Endothelial cell of umbilical vein (primary cell): ENCODE measurements around the gene GRK5. TPM values are rescaled to one million over a fixed set of nuclear protein-coding genes. Genes with fewer than 3 reads are reported as not detected.

Experiments used
- BruUV-seq: library from RNA; stranded (reverse); fragments of 400-500 nt; replicated peaks from 2 replicates; lab custom pipeline; 2021; lab: Mats Ljungman, UMichigan
- CTCF ChIA-PET: fragments of 300-600, 350-600 bp; sonication (Branson Sonifier 250); formaldehyde crosslinking; loops from one replicate; lab custom pipeline; 2021; ENCODE audit warnings: antibody characterized with exemption, inconsistent platforms; lab: Charles Lee
- POLR2A ChIA-PET: fragments of 300-600, 350-600 bp; sonication (Branson Sonifier 250); formaldehyde crosslinking; loops from one replicate; lab custom pipeline; 2021; ENCODE audit warnings: antibody characterized with exemption, inconsistent platforms; lab: Charles Lee
- DNase-seq: peaks from one replicate; pipeline ENCODE4 v3.0.0-alpha.2; 2011; ENCODE audit warnings: low read depth, low spot score
- FAIRE-seq: peaks from 2 replicates; lab custom pipeline; 2011; peaks lifted over from hg19 to GRCh38; lab: Jason Lieb, UNC
- H2AFZ ChIP-seq: 2 replicates; pipeline ENCODE4 v1.6.0; 2012; ENCODE audit warnings: low read depth, low read length, control low read depth, inconsistent platforms
- H3K27ac ChIP-seq: 2 replicates; pipeline ENCODE4 v1.5.1; 2011; ENCODE audit warnings: low read depth, mild to moderate bottlenecking, control low read depth, low read length, moderate library complexity; ENCODE audit not compliant: insufficient read depth
- H3K27me3 ChIP-seq, 2 experiments: 2 replicates each; pipeline versions ENCODE4 v1.6.0 to v1.6.1; 2011; ENCODE audit warnings: low read length in 2 of 2, mixed read lengths in 1 of 2; ENCODE audit not compliant: control insufficient read depth in 2 of 2, insufficient read depth in 2 of 2
- H3K36me3 ChIP-seq, 2 experiments: 2 replicates in 1 of 2; 3 replicates in 1 of 2; pipeline ENCODE4 v1.5.1; 2011; ENCODE audit warnings: low read length in 2 of 2, mild to moderate bottlenecking in 1 of 2, moderate library complexity in 1 of 2; ENCODE audit not compliant: control insufficient read depth in 2 of 2, insufficient read depth in 2 of 2; ENCODE audit errors: extremely low read depth in 1 of 2
- H3K4me1 ChIP-seq: 3 replicates; pipeline ENCODE4 v1.5.1; 2011; ENCODE audit warnings: mild to moderate bottlenecking, low read length; ENCODE audit not compliant: control insufficient read depth, insufficient read depth; ENCODE audit errors: extremely low read depth
- H3K4me2 ChIP-seq: 2 replicates; pipeline ENCODE4 v1.6.1; 2011; ENCODE audit warnings: low read length, control low read depth, mixed read lengths; ENCODE audit not compliant: insufficient read depth
- H3K4me3 ChIP-seq, 3 experiments: fragments of 200-600 bp in 1 of 3; sonication (generic), shearing (Covaris generic) in 1 of 3; replicated peaks in 1 of 3; 2 replicates each; pipeline ENCODE4 v1.5.1; 2011 to 2016; ENCODE audit warnings: control low read depth in 3 of 3, low read length in 3 of 3, mild to moderate bottlenecking in 2 of 3, inconsistent platforms in 1 of 3, low read depth in 1 of 3, moderate library complexity in 1 of 3; ENCODE audit not compliant: insufficient read depth in 1 of 3
- H3K79me2 ChIP-seq: 2 replicates; pipeline ENCODE4 v1.6.0; 2012; ENCODE audit warnings: low read length, inconsistent platforms; ENCODE audit not compliant: control insufficient read depth, insufficient read depth
- H3K9ac ChIP-seq: replicated peaks from 2 replicates; pipeline ENCODE3; 2011; ENCODE audit warnings: low read length, control low read depth; ENCODE audit not compliant: insufficient read depth; ENCODE audit errors: extremely low read depth
- H3K9me1 ChIP-seq: replicated peaks from 3 replicates; pipeline ENCODE4 v1.6.0; 2011; ENCODE audit warnings: mild to moderate bottlenecking, low read length; ENCODE audit not compliant: control insufficient read depth, insufficient read depth; ENCODE audit errors: extremely low read depth
- H3K9me3 ChIP-seq: replicated peaks from 2 replicates; pipeline ENCODE4 v1.5.1; 2012; ENCODE audit warnings: low read length, inconsistent platforms; ENCODE audit not compliant: control insufficient read depth, insufficient read depth
- H4K20me1 ChIP-seq: replicated peaks from 2 replicates; pipeline ENCODE3; 2011; ENCODE audit warnings: mild to moderate bottlenecking, low read length; ENCODE audit not compliant: control insufficient read depth, insufficient read depth; ENCODE audit errors: extremely low read depth
- EZH2 ChIP-seq: IDR thresholded peaks from 2 replicates; pipeline ENCODE4 v1.6.1; 2012; ENCODE audit warnings: borderline replicate concordance, low read depth, mild to moderate bottlenecking, moderate library complexity, low read length, inconsistent platforms; ENCODE audit not compliant: severe bottlenecking
- FOS ChIP-seq: IDR thresholded peaks from 2 replicates; pipeline ENCODE4 v1.6.1; 2011; ENCODE audit warnings: mild to moderate bottlenecking, low read length, moderate library complexity, borderline replicate concordance; ENCODE audit not compliant: insufficient read depth
- GATA2 ChIP-seq: IDR thresholded peaks from 2 replicates; pipeline ENCODE4 v1.7.0; 2011; ENCODE audit warnings: low read depth, mild to moderate bottlenecking, moderate library complexity, mixed read lengths, low read length; ENCODE audit not compliant: insufficient read length, insufficient read depth
- JUN ChIP-seq: IDR thresholded peaks from 2 replicates; pipeline ENCODE4 v1.6.1; 2011; ENCODE audit warnings: borderline replicate concordance, low read depth; ENCODE audit not compliant: insufficient read length, insufficient read depth
- MYC ChIP-seq: IDR thresholded peaks from one replicate; pipeline ENCODE4 v1.6.1; 2011; ENCODE audit warnings: mild to moderate bottlenecking, low read depth, low read length
- POLR2A ChIP-seq: IDR thresholded peaks from 2 replicates; pipeline ENCODE4 v1.6.1; 2012; ENCODE audit warnings: low read depth, mild to moderate bottlenecking, control low read depth, low read length
- POLR2AphosphoS5 ChIP-seq: IDR thresholded peaks from 2 replicates; pipeline ENCODE4 v1.6.1; 2012; ENCODE audit warnings: low read depth, mild to moderate bottlenecking, control low read depth, low read length, moderate library complexity; ENCODE audit not compliant: insufficient read depth
- dilution Hi-C: fragments of 300-500 bp; cut with MboI; formaldehyde crosslinking; loops from one replicate; pipeline ENCODE4 v1.15.0; 2019; ENCODE audit warnings: low sequenced_read_pairs; ENCODE audit not compliant: extremely low pct_ligation_motif_present
- intact Hi-C: fragments of 100-400 bp; cut with micrococcal nuclease; formaldehyde crosslinking; loops from one replicate; pipeline ENCODE4 v1.10.0; 2022
- polyA plus RNA-seq, 4 experiments: library from polyadenylated mRNA; depleted of rRNA in 3 of 4; stranded (reverse) in 3 of 4; unstranded in 1 of 4; fragments of >200 nt; gene quantifications; 2 replicates each; pipeline versions ENCODE4 v1.2.1 to v1.2.3, GENCODE V29; 2011 to 2012; ENCODE audit warnings: missing spikeins in 1 of 4
- total RNA-seq: library from RNA; stranded (reverse); gene quantifications from 2 replicates; pipeline ENCODE4 v1.2.3, GENCODE V29; 2021
- TF ChIP-seq, protein P1 (sequence below): IDR thresholded peaks from 2 replicates; pipeline ENCODE4 v1.6.1; 2011; ENCODE audit not compliant: insufficient read depth, insufficient read length
- TF ChIP-seq, protein P2 (sequence below), 2 donors: IDR thresholded peaks; 1 replicate in 1 of 2; 2 replicates in 1 of 2; pipeline ENCODE4 v1.5.1; 2011; ENCODE audit warnings: low read length in 2 of 2, mild to moderate bottlenecking in 2 of 2, moderate library complexity in 2 of 2, control low read depth in 1 of 2, inconsistent platforms in 1 of 2, low read depth in 1 of 2; ENCODE audit not compliant: insufficient read depth in 1 of 2; ENCODE audit errors: extremely low read depth in 1 of 2

Gene GRK5
- total and polyA plus RNA-seq, 2 donors (not counting 3 experiments of a cell fraction or from before 2014, with no cell fraction given): 13.1 to 29.5 TPM

DNA sequence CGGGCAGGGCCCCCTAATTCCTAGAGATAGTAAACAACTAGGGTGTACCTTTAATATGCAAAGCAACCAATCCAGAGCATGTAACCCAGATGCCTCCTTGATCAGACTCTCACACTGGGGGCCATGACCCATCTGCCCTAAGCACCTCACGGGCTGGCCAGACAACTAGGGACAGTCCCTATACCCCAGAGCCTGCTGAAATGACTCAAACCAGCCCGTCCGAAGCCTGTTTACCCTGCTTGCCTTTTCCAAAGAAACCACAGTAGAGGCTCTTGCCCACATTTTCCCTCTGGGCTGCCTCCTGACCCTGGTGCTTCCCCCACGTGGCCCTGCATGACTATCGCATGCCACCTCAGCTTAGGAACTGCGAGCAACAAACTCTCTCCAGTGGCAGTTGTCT lies 288.9 kb downstream of the GRK5 start:
- H3K9ac ChIP-seq: no peak overlapping the region
- H3K4me3 ChIP-seq: no peak overlapping the region
- no peaks in the 10 kb centered on the region for H3K4me1 ChIP-seq
- H3K79me2 ChIP-seq: no peaks in the 10 kb centered on the region
- H3K27ac ChIP-seq: no peak overlapping the region
- no TSS peak for BruUV-seq
- dilution Hi-C loops (no loop called here), intact Hi-C loops (no loop called here)
- no peak for TF ChIP-seq GATA2
- TF ChIP-seq POLR2AphosphoS5: no peak
- TF ChIP-seq POLR2A: no peak
- TF ChIP-seq, protein P1, sequence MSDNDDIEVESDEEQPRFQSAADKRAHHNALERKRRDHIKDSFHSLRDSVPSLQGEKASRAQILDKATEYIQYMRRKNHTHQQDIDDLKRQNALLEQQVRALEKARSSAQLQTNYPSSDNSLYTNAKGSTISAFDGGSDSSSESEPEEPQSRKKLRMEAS: no peak
- TF ChIP-seq EZH2: no peak
- no peak for TF ChIP-seq JUN
- TF ChIP-seq FOS: no peak
- TF ChIP-seq, protein P2, sequence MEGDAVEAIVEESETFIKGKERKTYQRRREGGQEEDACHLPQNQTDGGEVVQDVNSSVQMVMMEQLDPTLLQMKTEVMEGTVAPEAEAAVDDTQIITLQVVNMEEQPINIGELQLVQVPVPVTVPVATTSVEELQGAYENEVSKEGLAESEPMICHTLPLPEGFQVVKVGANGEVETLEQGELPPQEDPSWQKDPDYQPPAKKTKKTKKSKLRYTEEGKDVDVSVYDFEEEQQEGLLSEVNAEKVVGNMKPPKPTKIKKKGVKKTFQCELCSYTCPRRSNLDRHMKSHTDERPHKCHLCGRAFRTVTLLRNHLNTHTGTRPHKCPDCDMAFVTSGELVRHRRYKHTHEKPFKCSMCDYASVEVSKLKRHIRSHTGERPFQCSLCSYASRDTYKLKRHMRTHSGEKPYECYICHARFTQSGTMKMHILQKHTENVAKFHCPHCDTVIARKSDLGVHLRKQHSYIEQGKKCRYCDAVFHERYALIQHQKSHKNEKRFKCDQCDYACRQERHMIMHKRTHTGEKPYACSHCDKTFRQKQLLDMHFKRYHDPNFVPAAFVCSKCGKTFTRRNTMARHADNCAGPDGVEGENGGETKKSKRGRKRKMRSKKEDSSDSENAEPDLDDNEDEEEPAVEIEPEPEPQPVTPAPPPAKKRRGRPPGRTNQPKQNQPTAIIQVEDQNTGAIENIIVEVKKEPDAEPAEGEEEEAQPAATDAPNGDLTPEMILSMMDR (IDR thresholded peaks at IDR 0.05; ENCODE audit: extremely low read depth in 1 of 2, insufficient read depth in 1 of 2, low read depth in 1 of 2, low read length in 2 of 2): no peak
- TF ChIP-seq MYC: no peak
- no peaks in the 10 kb centered on the region for H4K20me1 ChIP-seq
- DNase-seq: no peak
- H2AFZ ChIP-seq: no peak overlapping the region
- no peak overlapping the region for H3K4me2 ChIP-seq
- no peak for FAIRE-seq
- H3K27me3 ChIP-seq: no peaks in the 10 kb centered on the region
- no peaks in the 10 kb centered on the region for H3K9me1 ChIP-seq
- H3K9me3 ChIP-seq: no peaks in the 10 kb centered on the region
- ChIA-PET CTCF (no interaction called here), POLR2A (no interaction called here)
- H3K36me3 ChIP-seq: no peaks in the 10 kb centered on the region
